Left lung (tissue), 10 donors: ENCODE results near the gene MRPS5. TPM values are rescaled to one million over a fixed set of nuclear protein-coding genes. Genes with fewer than 3 reads are reported as not detected.
"Not testable (repeated sequence)": the region's sequence is repeated elsewhere in the genome, so short reads cannot be mapped to it uniquely, and the experiment has no call there.

ENCODE experiments used
- ATAC-seq: fragments of 200-7000 bp; cut with Tn5 transposase; one replicate; pipeline ENCODE4 v1.9.1; 2020; ENCODE audit warnings: moderate library complexity
- DNase-seq, 4 donors: peaks; one replicate each; pipeline ENCODE4 v3.0.0-alpha.2; 2013 to 2020
- H3K27ac ChIP-seq, 2 donors: fragments of 200-600 bp; sonication (generic) in 1 of 2; one replicate each; pipeline versions ENCODE4 v1.5.0 to v1.8.0; 2020 to 2021
- H3K27me3 ChIP-seq, 2 donors: fragments of 200-600 bp; sonication (generic) in 1 of 2; one replicate each; pipeline versions ENCODE4 v1.5.0 to v1.8.0; 2020 to 2021
- H3K36me3 ChIP-seq, 2 donors: fragments of 200-600 bp; sonication (generic) in 1 of 2; one replicate each; pipeline versions ENCODE4 v1.5.0 to v1.8.0; 2020 to 2021
- H3K4me1 ChIP-seq, 2 donors: fragments of 200-600 bp; one replicate each; pipeline ENCODE4 v1.8.0; 2021
- H3K4me3 ChIP-seq, 2 donors: fragments of 200-600 bp; sonication (generic) in 1 of 2; one replicate each; pipeline versions ENCODE4 v1.5.0 to v1.8.0; 2020 to 2021; ENCODE audit warnings: mild to moderate bottlenecking in 1 of 2
- H3K9me3 ChIP-seq, 2 donors: fragments of 200-600 bp; sonication (generic) in 1 of 2; one replicate each; pipeline versions ENCODE4 v1.5.0 to v1.8.0; 2020 to 2021
- CTCF ChIP-seq, 2 donors: fragments of 200-600 bp; sonication (generic) in 1 of 2; IDR thresholded peaks; one replicate each; pipeline versions ENCODE4 v1.5.0 to v1.8.0; 2021; ENCODE audit warnings: antibody characterized with exemption in 2 of 2
- intact Hi-C, 2 donors: fragments of 100-400 bp; cut with DNase I; formaldehyde crosslinking; loops; one replicate each; pipeline versions ENCODE4 v1.11.2 to v1.14.2; 2022
- polyA plus RNA-seq, 6 donors: library from polyadenylated mRNA; unstranded; fragments of 120-200 nt; gene quantifications; one replicate each; pipeline ENCODE4 v1.2.1, GENCODE V29; 2013; ENCODE audit not compliant: insufficient read length in 6 of 6
- total RNA-seq, 2 donors: library from RNA; stranded (reverse); fragmentation: NEBNext Ultra II Directional; extraction: Animal tissue kit (Norgen Biotek cat#: 25700); gene quantifications; one replicate each; pipeline ENCODE4 v1.2.1, GENCODE V29; 2021
- donor health status: DM: no; HTN: yes; CAD: no.
- donor health status: DM: no; HTN: no; CAD: no.

The MRPS5 gene
- total and polyA plus RNA-seq, 8 donors = 46.7 to 101 (median 84.7) TPM

GRCh38 chr2:95099910-95100309 is 21.7 kb downstream of the MRPS5 start:
- H3K4me3 ChIP-seq = no peak overlapping the region
- TF ChIP-seq CTCF (IDR thresholded peaks at IDR 0.05) = no peak
- H3K27ac ChIP-seq = no peak overlapping the region
- ATAC-seq (no peak), DNase-seq (no peak)
- intact Hi-C loops = no loop called here
- no peaks in the 10 kb centered on the region for H3K27me3 ChIP-seq
- no peaks in the 10 kb centered on the region for H3K9me3 ChIP-seq
- H3K4me1 ChIP-seq = no peaks in the 10 kb centered on the region
- H3K36me3 ChIP-seq = peaks cover 0 to 85% of the 10 kb centered on the region in 2 donors

GRCh38 chr2:95098273-95098672 is 23.3 kb downstream of the MRPS5 start:
- H3K4me1 ChIP-seq, H3K9me3 ChIP-seq, ATAC-seq, intact Hi-C loops, H3K27me3 ChIP-seq, DNase-seq, H3K4me3 ChIP-seq, H3K27ac ChIP-seq: not testable (repeated sequence)
- peaks cover 0 to 78% of the 10 kb centered on the region in 2 donors for H3K36me3 ChIP-seq

GRCh38 chr2:95091885-95092555 is 29.6 kb downstream of the MRPS5 start:
- DNase-seq = no peak
- Histone ChIP-seq H3K36me3 (peaks cover 0 to 75% of the 10 kb centered on the region in 2 donors), H3K4me1 (no peaks in the 10 kb centered on the region), H3K4me3 (no peak overlapping the region), H3K27ac (no peak overlapping the region), H3K9me3 (no peaks in the 10 kb centered on the region), H3K27me3 (no peaks in the 10 kb centered on the region)
- no peak for TF ChIP-seq CTCF (IDR thresholded peaks at IDR 0.05)
- ATAC-seq = no peak
- intact Hi-C loops = no loop called here

- intact Hi-C loops = no loop called here
- Histone ChIP-seq H3K9me3 (no peaks in the 10 kb centered on the region), H3K36me3 (peaks cover 0 to 74% of the 10 kb centered on the region in 2 donors), H3K27me3 (no peaks in the 10 kb centered on the region), H3K27ac (no peak overlapping the region), H3K4me3 (no peak overlapping the region), H3K4me1 (no peaks in the 10 kb centered on the region)
- TF ChIP-seq CTCF (IDR thresholded peaks at IDR 0.05) = no peak
- ATAC-seq = no peak
- DNase-seq = no peak
These were observed 34.2 kb downstream of the MRPS5 start for GRCh38 chr2:95087379-95087778.

- H3K36me3 ChIP-seq = peaks cover 0 to 60% of the 10 kb centered on the region in 2 donors
These were observed 35.6 kb downstream of the MRPS5 start for GRCh38 chr2:95086017-95086416.

More at GRCh38 chr2:95086017-95086416, 35.6 kb downstream of the MRPS5 start:
- no peak for TF ChIP-seq CTCF (IDR thresholded peaks at IDR 0.05)
- Histone ChIP-seq H3K9me3 (no peaks in the 10 kb centered on the region), H3K27me3 (no peaks in the 10 kb centered on the region), H3K27ac (no peak overlapping the region), H3K4me1 (no peaks in the 10 kb centered on the region), H3K4me3 (no peak overlapping the region)
- DNase-seq (no peak), ATAC-seq (no peak)
- intact Hi-C loops = no loop called here
